Coronary artery (tissue), 2 donors: ENCODE results near the gene MAP4K4.
A peak's percentile ranks its signal among the peaks of the same experiment; 100 is the strongest.

Source experiments
- DNase-seq: peaks from one replicate; pipeline ENCODE4 v3.0.0-alpha.2; 2017; ENCODE audit warnings: low spot score
- H3K27ac ChIP-seq, 2 donors: fragments of 200-600 bp; sonication (generic); one replicate each; pipeline ENCODE4 v1.5.1; 2016 to 2019
- H3K4me3 ChIP-seq: fragments of 200-600 bp; sonication (generic); 2 replicates; pipeline ENCODE4 v1.5.1; 2016; ENCODE audit warnings: mild to moderate bottlenecking, moderate library complexity
- TF ChIP-seq, protein P1 (sequence below): fragments of 200-600 bp; sonication (generic); IDR thresholded peaks from one replicate; pipeline ENCODE4 v1.5.1; 2019; ENCODE audit warnings: antibody characterized with exemption

MAP4K4 gene

DNA sequence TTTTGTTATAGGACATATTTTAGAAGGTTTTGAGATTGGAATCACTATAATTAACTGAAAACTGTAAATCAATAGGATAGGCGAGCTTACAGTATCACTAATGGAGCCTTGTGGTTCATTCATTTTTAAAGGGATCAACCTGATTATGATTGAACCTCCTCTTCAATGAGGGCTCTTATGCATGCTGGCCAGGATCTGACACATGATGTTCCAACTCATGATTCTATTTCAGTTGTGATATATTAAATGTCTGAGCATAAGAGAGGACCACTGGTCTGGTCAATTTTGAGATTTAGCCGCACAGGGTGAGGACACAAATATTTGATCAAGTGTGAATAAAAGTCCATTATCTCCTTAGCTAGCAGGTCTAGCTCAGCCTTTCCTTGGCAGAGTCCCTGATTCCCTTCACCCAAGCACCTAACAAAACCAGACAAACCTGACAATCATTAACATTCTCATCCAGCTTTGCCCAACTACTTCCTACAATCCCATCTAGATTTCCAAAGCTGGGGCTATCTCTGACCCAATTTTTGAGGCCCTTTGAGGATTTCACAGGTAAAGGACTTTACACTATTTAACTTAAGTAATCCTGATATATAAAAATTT lies 6.9 kb upstream of the MAP4K4 start:
- DNase-seq, result no peak
- no peak overlapping the region for H3K27ac ChIP-seq
- TF ChIP-seq, protein P1, sequence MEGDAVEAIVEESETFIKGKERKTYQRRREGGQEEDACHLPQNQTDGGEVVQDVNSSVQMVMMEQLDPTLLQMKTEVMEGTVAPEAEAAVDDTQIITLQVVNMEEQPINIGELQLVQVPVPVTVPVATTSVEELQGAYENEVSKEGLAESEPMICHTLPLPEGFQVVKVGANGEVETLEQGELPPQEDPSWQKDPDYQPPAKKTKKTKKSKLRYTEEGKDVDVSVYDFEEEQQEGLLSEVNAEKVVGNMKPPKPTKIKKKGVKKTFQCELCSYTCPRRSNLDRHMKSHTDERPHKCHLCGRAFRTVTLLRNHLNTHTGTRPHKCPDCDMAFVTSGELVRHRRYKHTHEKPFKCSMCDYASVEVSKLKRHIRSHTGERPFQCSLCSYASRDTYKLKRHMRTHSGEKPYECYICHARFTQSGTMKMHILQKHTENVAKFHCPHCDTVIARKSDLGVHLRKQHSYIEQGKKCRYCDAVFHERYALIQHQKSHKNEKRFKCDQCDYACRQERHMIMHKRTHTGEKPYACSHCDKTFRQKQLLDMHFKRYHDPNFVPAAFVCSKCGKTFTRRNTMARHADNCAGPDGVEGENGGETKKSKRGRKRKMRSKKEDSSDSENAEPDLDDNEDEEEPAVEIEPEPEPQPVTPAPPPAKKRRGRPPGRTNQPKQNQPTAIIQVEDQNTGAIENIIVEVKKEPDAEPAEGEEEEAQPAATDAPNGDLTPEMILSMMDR, result no peak
- no peak overlapping the region for H3K4me3 ChIP-seq

DNA sequence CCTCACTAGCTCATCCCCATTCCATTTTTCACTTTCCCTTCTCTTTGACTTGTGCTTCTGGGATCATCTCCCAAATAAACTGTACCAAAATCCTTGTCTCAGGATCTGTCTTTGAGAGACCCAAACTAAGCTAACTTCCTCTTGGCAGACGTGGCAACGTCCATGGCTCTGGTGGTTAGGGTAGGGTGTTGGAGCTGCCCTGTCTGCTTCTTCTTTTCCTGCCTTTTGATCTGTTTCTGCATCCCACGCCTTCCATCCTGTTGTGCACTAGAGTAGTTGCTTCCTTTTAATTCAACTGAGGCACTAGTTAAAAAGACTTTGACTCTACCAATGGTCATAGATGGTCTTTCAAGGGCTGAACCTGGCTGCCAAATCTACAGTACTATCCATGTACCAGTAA lies 5.5 kb upstream of the MAP4K4 start:
- no peak overlapping the region for H3K27ac ChIP-seq
- H3K4me3 ChIP-seq, result no peak overlapping the region
- TF ChIP-seq, protein P1, result no peak
- DNase-seq, result no peak

DNA sequence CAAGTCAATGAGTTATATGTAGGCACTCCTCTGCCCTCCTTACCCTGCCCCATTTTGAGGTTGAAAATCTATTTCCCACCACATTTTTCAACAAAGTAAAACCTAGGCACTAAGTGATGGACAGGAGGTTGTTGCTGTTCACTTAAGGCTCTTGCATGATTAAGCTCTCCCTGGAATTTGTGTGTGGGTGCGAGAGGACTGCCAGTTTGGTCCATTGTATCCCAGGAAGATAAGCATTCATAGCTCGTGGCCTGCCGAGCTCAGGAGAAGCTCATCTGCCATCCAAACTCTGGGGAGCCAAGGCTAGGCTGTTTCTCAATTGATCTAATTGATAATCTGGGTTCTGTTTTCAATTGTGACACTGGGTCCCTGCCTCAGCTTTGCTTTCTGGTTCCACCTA lies 4.7 kb upstream of the MAP4K4 start:
- H3K27ac ChIP-seq, result no peak overlapping the region
- TF ChIP-seq, protein P1, result no peak
- no peak for DNase-seq

DNA sequence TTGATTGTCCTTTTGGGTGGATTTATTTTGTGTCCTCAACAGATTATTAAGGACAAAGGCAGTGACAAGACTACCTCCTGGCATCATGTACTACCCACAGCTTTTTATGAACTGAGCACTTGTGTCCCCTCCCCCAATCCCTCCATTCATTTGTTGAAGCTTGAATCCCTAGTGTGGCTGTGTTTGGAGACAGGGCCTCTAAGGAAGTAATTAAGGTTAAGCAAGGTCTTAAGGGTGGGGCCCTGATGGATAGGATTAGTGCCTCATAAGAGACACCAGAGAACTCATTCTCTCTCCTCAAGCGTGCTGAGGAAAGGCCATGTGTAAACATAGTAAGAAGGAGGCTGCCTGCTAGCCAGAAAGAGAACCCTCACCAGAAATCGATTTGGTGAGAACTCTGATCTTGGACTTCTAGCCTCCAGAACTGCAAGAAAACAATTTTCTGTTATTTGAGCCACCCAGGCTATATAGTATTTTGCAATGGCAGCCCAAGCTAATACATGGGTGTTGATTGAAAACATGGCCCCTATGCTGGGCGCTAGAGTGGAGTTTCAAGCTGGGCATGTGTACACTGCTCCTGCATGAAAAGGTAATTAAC lies 3.4 kb upstream of the MAP4K4 start:
- TF ChIP-seq, protein P1, result no peak
- no peak overlapping the region for H3K4me3 ChIP-seq
- no peak overlapping the region for H3K27ac ChIP-seq
- no peak for DNase-seq

More for the DNA sequence above, 4.7 kb upstream of the MAP4K4 start:
- H3K4me3 ChIP-seq, result no peak overlapping the region

DNA sequence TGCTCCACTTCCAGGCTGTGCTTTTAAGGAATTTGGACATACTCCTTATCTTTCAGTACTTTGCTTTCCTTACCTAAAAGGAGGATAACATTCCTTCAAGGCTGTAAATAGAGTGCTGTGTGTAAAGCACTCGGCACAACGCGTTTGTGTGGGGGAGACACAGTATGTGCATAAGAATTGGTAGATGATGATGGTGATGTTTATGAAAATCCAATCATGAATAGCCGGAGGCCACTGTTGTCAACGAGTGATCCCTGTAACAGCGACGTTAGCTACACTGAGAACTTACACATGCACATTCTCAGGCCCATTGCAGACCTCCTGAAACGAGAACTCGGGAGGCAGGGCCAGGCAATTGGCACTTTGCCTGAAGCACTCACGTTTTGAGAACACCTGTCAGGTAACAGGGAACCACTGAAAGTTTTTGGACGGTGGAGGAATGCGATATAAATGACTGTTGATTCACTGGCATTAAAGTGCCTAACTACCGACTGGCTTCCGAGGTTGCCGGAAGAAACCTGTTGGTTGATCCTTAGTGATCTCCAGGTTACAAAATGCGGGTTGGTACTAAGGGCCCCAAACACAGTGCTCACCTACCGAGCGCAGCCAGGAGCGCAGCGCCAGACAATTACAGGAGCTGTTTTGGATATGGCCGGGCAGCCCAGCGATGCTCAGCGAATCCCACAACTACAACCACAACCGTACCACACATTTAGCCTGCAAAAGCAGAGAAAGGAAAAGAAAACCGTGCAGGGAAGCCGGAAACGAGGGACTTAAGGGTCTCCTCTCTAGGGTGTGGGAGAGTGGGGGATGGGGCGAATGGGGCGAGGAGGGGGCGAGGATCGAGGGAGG lies 1.0 kb upstream of the MAP4K4 start:
- DNase-seq, result no peak
- TF ChIP-seq, protein P1, result no peak

DNA sequence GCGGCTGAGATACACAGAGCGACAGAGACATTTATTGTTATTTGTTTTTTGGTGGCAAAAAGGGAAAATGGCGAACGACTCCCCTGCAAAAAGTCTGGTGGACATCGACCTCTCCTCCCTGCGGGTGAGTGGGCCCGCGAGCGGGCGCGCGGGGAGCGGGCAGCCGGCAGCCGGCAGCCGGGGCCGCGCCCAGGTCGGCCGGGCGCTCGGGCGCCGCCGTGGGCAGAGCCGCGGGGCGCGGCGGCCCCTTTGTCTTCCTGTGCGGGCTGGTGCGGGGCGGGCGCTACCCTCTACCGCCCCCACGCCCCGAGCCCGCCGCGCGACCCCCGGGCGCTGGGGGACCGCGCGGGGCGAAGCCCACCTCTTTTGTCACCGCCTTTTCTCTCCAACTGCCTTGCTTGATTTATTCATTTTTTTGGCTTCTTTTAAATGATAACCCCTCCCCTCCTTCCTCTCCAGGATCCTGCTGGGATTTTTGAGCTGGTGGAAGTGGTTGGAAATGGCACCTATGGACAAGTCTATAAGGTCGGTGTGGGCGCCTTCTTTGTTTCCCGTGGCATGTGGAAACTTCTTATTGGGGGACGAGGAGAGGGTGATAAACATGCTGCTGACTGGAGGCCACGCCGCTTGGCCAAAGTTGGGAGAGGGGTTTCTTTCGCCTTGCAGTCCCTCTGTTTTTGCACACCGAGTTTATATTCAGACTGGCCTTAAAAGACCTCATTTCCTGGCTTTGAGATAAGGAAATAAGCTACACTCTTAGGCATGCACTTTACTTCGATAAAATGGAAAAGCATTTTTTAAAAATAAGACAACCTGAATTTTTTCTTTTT lies 722 bp downstream of the MAP4K4 start:
- TF ChIP-seq, protein P1, result no peak
- Histone ChIP-seq H3K27ac (peak overlapping the region in 1 of 2 donors; percentile 96), H3K4me3 (peak overlapping the region; percentile 96)
- no peak for DNase-seq

More for the DNA sequence above, 1.0 kb upstream of the MAP4K4 start:
- peak overlapping the region; percentile 96 for H3K4me3 ChIP-seq
- peak overlapping the region; percentile 78 to 96 for H3K27ac ChIP-seq
